Natural killer cell (primary cell): ENCODE measurements around the gene TRIM9. TPM values are rescaled to one million over a fixed set of nuclear protein-coding genes. Genes with fewer than 3 reads are reported as not detected.

ENCODE experiments used
- ATAC-seq, 3 donors: fragments of 150-1000 bp in 2 of 3; fragments of 200-7000 bp in 1 of 3; cut with Tn5 transposase; 1 replicate in 1 of 3; 2 replicates in 2 of 3; pipeline ENCODE4 v1.10.0; 2021; ENCODE audit warnings: mild to moderate bottlenecking in 2 of 3, moderate library complexity in 2 of 3
- DNase-seq, 2 donors: peaks; one replicate each; pipeline versions ENCODE4 v3.0.0 to v3.0.0-alpha.2; 2013 to 2021; ENCODE audit warnings: mixed read lengths in 1 of 2
- H3K27ac ChIP-seq: one replicate; pipeline ENCODE4 v1.5.1; 2013; ENCODE audit warnings: mild to moderate bottlenecking, low read length
- H3K27me3 ChIP-seq: one replicate; pipeline ENCODE4 v1.6.1; 2013; ENCODE audit warnings: low read length; ENCODE audit not compliant: control insufficient read depth, insufficient read depth
- H3K36me3 ChIP-seq: one replicate; pipeline ENCODE4 v1.6.1; 2013; ENCODE audit warnings: low read length; ENCODE audit not compliant: control insufficient read depth, insufficient read depth
- H3K4me1 ChIP-seq: one replicate; pipeline ENCODE4 v1.6.1; 2013; ENCODE audit warnings: low read length; ENCODE audit not compliant: control insufficient read depth, insufficient read depth
- H3K4me3 ChIP-seq: one replicate; pipeline ENCODE4 v1.5.1; 2013; ENCODE audit warnings: low read length
- H3K9me3 ChIP-seq: one replicate; pipeline ENCODE4 v1.6.1; 2013; ENCODE audit warnings: low read length; ENCODE audit not compliant: control insufficient read depth, insufficient read depth
- H3K27ac Mint-ChIP-seq, 2 donors: one replicate each; pipeline ENCODE4 v1.8.0; 2022; ENCODE audit warnings: mild to moderate bottlenecking in 2 of 2, mixed read lengths in 2 of 2, moderate library complexity in 1 of 2
- H3K27me3 Mint-ChIP-seq, 2 donors: one replicate each; pipeline ENCODE4 v1.8.0; 2022; ENCODE audit warnings: low read depth in 2 of 2, mixed read lengths in 2 of 2
- H3K36me3 Mint-ChIP-seq: one replicate; pipeline ENCODE4 v1.8.0; 2022; ENCODE audit warnings: mixed read lengths
- H3K4me1 Mint-ChIP-seq, 2 donors: one replicate each; pipeline ENCODE4 v1.8.0; 2022; ENCODE audit warnings: mixed read lengths in 2 of 2
- H3K4me3 Mint-ChIP-seq: one replicate; pipeline ENCODE4 v1.8.0; 2022; ENCODE audit warnings: mild to moderate bottlenecking, moderate library complexity, mixed read lengths
- H3K9me3 Mint-ChIP-seq, 2 donors: one replicate each; pipeline ENCODE4 v1.8.0; 2022; ENCODE audit warnings: mixed read lengths in 2 of 2
- CTCF ChIP-seq: fragments of 200-600 bp; IDR thresholded peaks from one replicate; pipeline ENCODE4 v1.8.0; 2022; ENCODE audit warnings: antibody characterized with exemption
- WGBS: methylation state at CpG from one replicate; pipeline ENCODE4 v1.1.7; 2013; ENCODE audit warnings: missing lambda C conversion rate; ENCODE audit not compliant: insufficient coverage; 5-methylcytosine and 5-hydroxymethylcytosine counted together
- intact Hi-C: fragments of 100-400 bp; cut with micrococcal nuclease; formaldehyde crosslinking; loops from one replicate; pipeline ENCODE4 v1.14.2; 2022
- total RNA-seq, 4 donors: library from RNA; stranded (reverse); fragments of 120-200 nt in 1 of 4; gene quantifications; one replicate each; pipeline versions ENCODE4 v1.2.3 to v1.2.4, GENCODE V29; 2013 to 2022

The TRIM9 gene
- total RNA-seq, 3 donors from 2014 or later (not counting 1 experiment from before 2014, with no cell fraction given), result 0.25 to 0.40 (median 0.35) TPM

- WGBS, result 70% methylated on average over 3 of the region's 3 CpGs
- no peaks in the 10 kb centered on the region for H3K27me3 ChIP-seq
- H3K36me3 Mint-ChIP-seq, result no peaks in the 10 kb centered on the region
- DNase-seq (no peak), ATAC-seq (no peak)
- no peak overlapping the region for H3K27ac Mint-ChIP-seq
- H3K4me3 ChIP-seq, result no peak overlapping the region
- intact Hi-C loops, result no loop called here
- H3K27me3 Mint-ChIP-seq, result peaks cover 7 to 19% of the 10 kb centered on the region in 2 donors
- no peaks in the 10 kb centered on the region for H3K4me1 ChIP-seq
- no peaks in the 10 kb centered on the region for H3K36me3 ChIP-seq
- H3K9me3 Mint-ChIP-seq, result no peaks in the 10 kb centered on the region
- no peak for TF ChIP-seq CTCF
- no peaks in the 10 kb centered on the region for H3K4me1 Mint-ChIP-seq
- no peak overlapping the region for H3K4me3 Mint-ChIP-seq
- no peak overlapping the region for H3K27ac ChIP-seq
- no peaks in the 10 kb centered on the region for H3K9me3 ChIP-seq
Measured at GRCh38 chr14:50967103-50967502, 127.8 kb downstream of the TRIM9 start.

DNA sequence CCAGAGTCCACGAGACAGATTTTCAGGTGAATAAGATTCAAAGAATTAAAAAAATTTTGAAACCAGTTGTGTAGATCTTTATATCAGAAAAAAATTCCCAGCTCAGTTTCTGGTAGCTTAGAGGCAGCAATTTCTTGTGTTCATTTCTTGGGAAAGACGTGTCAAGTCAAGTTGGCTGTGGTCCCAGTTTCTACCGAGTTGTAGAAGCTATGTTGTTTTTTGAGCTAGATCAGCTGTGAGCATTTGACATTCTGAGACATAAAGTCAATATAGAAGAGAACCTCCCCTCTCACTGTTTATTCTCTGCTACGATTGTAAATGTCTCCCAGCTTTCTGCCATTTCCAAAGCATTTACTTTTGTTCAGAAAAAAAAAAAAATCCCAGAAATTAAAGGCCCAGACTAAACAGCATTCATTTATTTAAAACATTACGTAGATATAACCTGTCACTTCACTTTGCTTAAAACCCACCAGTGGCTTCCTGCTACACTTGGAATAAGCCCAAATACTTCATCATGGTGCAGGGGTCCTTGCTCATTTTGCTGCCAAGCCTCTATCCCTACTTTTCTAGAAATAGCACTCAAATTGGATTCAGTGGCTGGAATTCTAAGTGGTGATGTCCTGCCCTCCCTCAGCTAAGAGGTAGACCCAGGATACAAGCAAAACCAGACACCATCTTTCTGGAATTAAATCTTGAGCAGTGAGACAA is 130.1 kb downstream of the TRIM9 start:
- 58% methylated on average over 4 of the region's 5 CpGs for WGBS
- Histone ChIP-seq H3K9me3 (no peaks in the 10 kb centered on the region), H3K27me3 (no peaks in the 10 kb centered on the region), H3K27ac (no peak overlapping the region), H3K36me3 (no peaks in the 10 kb centered on the region), H3K4me1 (no peaks in the 10 kb centered on the region), H3K4me3 (no peak overlapping the region)
- H3K9me3 Mint-ChIP-seq, result no peaks in the 10 kb centered on the region
- DNase-seq (no peak), ATAC-seq (no peak)
- no peak for TF ChIP-seq CTCF
- intact Hi-C loops, result no loop called here
- peaks cover 7 to 26% of the 10 kb centered on the region in 2 donors for H3K27me3 Mint-ChIP-seq
- no peak overlapping the region for H3K27ac Mint-ChIP-seq
- no peak overlapping the region for H3K4me3 Mint-ChIP-seq
- no peaks in the 10 kb centered on the region for H3K36me3 Mint-ChIP-seq
- H3K4me1 Mint-ChIP-seq, result no peaks in the 10 kb centered on the region

DNA sequence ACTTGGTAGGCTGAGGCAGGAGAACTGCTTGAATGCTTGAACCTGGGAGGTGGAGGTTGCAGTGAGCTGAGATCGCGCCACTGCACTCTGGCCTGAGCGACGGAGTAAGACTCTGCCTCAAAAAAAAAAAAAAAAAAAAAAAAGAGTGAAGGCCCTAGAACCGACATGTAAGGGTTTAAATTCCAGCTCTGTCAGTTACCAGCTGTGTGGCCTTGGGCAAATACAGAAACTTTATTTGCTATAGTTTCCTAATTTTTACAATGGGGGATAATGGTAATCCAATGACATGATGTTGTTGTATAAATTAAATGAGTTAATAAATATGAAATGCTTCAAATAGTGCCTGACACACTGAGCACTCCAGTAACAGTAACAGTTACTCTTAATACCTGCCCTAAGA is 131.0 kb downstream of the TRIM9 start:
- no peak for TF ChIP-seq CTCF
- Histone ChIP-seq H3K27ac (no peak overlapping the region), H3K27me3 (no peaks in the 10 kb centered on the region), H3K4me1 (no peaks in the 10 kb centered on the region), H3K4me3 (no peak overlapping the region), H3K9me3 (no peaks in the 10 kb centered on the region), H3K36me3 (no peaks in the 10 kb centered on the region)
- no peaks in the 10 kb centered on the region for H3K36me3 Mint-ChIP-seq
- H3K27me3 Mint-ChIP-seq, result peaks cover 7 to 26% of the 10 kb centered on the region in 2 donors
- 93% methylated on average over 5 of the region's 5 CpGs for WGBS
- ATAC-seq (no peak), DNase-seq (no peak)
- intact Hi-C loops, result no loop called here
- H3K4me3 Mint-ChIP-seq, result no peak overlapping the region
- H3K27ac Mint-ChIP-seq, result no peak overlapping the region
- no peaks in the 10 kb centered on the region for H3K4me1 Mint-ChIP-seq
- H3K9me3 Mint-ChIP-seq, result no peaks in the 10 kb centered on the region
